GM12864 (cell line): ENCODE data around the gene DYNLT2B.
A peak's percentile ranks its signal among the peaks of the same experiment; 100 is the strongest.
"Not testable (repeated sequence)": the region's sequence is repeated elsewhere in the genome, so short reads cannot be mapped to it uniquely, and the experiment has no call there.

ENCODE experiments used
- DNase-seq: peaks from one replicate; pipeline ENCODE4 v3.0.0-alpha.2; 2011; ENCODE audit warnings: low read depth
- H3K4me3 ChIP-seq: 2 replicates; pipeline ENCODE4 v1.5.1; 2011; ENCODE audit warnings: mild to moderate bottlenecking, low read depth, low read length, control low read depth
- TF ChIP-seq, protein P1 (sequence below): IDR thresholded peaks from 2 replicates; pipeline ENCODE4 v1.5.1; 2011; ENCODE audit warnings: low read depth, mild to moderate bottlenecking, moderate library complexity, low read length, control low read depth, inconsistent platforms; ENCODE audit errors: missing control alignments

The DYNLT2B gene

GRCh38 chr3:196354132-196354531, 36.1 kb upstream of the DYNLT2B start:
- TF ChIP-seq, protein P1, sequence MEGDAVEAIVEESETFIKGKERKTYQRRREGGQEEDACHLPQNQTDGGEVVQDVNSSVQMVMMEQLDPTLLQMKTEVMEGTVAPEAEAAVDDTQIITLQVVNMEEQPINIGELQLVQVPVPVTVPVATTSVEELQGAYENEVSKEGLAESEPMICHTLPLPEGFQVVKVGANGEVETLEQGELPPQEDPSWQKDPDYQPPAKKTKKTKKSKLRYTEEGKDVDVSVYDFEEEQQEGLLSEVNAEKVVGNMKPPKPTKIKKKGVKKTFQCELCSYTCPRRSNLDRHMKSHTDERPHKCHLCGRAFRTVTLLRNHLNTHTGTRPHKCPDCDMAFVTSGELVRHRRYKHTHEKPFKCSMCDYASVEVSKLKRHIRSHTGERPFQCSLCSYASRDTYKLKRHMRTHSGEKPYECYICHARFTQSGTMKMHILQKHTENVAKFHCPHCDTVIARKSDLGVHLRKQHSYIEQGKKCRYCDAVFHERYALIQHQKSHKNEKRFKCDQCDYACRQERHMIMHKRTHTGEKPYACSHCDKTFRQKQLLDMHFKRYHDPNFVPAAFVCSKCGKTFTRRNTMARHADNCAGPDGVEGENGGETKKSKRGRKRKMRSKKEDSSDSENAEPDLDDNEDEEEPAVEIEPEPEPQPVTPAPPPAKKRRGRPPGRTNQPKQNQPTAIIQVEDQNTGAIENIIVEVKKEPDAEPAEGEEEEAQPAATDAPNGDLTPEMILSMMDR = no peak
- no peak for DNase-seq

DNA sequence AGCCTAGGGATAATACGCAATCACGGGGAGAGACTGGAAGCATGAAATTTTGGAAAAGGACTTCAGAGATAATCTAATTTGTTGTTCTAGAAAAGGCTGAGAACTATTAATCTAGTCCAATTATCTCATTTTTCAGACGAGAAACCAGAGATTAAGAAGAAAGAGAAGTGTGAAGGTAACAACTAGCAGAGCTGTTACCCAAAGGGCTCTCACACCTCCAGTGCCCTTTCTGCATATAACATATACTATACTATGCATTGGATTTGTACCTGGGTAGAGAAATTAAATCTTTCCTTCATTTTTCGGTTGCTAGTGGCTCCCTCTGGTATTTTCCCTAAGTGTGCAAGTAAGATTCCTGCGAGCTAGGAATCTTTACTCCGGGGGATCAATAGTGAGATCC, 33.5 kb upstream of the DYNLT2B start:
- TF ChIP-seq, protein P1 = no peak
- DNase-seq = no peak
- no peak overlapping the region for H3K4me3 ChIP-seq

More at GRCh38 chr3:196354132-196354531, 36.1 kb upstream of the DYNLT2B start:
- H3K4me3 ChIP-seq = no peak overlapping the region

- no peak for DNase-seq
- no peak overlapping the region for H3K4me3 ChIP-seq
- TF ChIP-seq, protein P1 = no peak
These were observed 32.0 kb upstream of the DYNLT2B start for GRCh38 chr3:196350067-196350466.

- no peak for DNase-seq
- no peak overlapping the region for H3K4me3 ChIP-seq
- TF ChIP-seq, protein P1 = no peak
These were observed 30.7 kb upstream of the DYNLT2B start for GRCh38 chr3:196348698-196349097.

- TF ChIP-seq, protein P1 = no peak
- no peak overlapping the region for H3K4me3 ChIP-seq
These were observed 26.6 kb upstream of the DYNLT2B start for GRCh38 chr3:196344663-196345062.

DNA sequence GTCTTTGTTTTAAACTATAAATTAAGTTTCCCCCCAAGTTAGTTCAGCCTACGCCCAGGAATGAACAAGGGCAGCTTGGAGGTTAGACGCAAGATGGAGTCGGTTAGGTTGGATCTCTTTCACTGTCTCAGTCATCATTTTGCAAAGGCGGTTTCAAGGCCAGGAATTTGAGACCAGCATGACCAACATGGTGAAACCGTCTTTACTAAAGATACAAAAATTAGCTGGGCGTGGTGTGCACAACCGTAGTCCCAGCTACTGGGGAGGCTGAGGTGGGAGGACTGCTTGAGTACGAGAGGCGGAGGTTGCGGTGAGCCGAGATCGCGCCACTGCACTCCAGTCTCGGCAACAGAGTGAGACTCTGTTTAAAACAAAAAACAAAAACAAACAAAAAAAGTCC, 25.9 kb upstream of the DYNLT2B start:
- H3K4me3 ChIP-seq, DNase-seq: not testable (repeated sequence)

More at GRCh38 chr3:196344663-196345062, 26.6 kb upstream of the DYNLT2B start:
- peak; percentile 12 for DNase-seq

DNA sequence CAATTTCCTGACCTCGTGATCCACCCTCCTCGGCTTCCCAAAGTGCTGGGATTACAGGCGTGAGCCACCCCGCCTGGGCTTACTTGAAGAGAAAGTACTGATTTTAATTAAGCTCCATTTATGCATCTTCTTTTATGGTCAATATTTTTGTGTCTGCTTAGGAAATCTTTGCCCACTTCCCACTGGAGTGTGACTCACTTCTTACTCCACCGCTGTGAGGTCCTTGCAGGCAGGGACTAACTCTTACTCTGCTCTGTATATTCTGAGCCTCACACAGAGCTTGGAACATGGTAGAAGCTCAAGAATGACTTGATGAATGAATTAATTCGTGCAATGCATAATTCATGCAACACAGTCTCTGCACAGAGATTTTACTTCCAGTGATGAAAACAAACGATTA, 23.1 kb upstream of the DYNLT2B start:
- DNase-seq = no peak
- H3K4me3 ChIP-seq = no peak overlapping the region
- TF ChIP-seq, protein P1 = no peak
